NCI-H187 (cell line): Measurements from ENCODE around the gene UVRAG.
"Not testable (repeated sequence)": the region's sequence is repeated elsewhere in the genome, so short reads cannot be mapped to it uniquely, and the experiment has no call there.

Experiments
- DNase-seq, 2 experiments: peaks; one replicate each; lab custom pipeline; 2025; lab: John Stamatoyannopoulos, UW

The UVRAG gene

GRCh38 chr11:75921808-75922207, 106.8 kb downstream of the UVRAG start:
- DNase-seq = no peak

GRCh38 chr11:75924966-75925784, 110.2 kb downstream of the UVRAG start:
- DNase-seq = no peak

GRCh38 chr11:75925785-75926164, 110.8 kb downstream of the UVRAG start:
- no peak for DNase-seq

- no peak for DNase-seq
Measured at GRCh38 chr11:75929706-75930105, 114.7 kb downstream of the UVRAG start.

- DNase-seq = no peak
Measured at GRCh38 chr11:75930534-75930933, 115.5 kb downstream of the UVRAG start.

- DNase-seq = no peak
Measured at GRCh38 chr11:75931124-75931523, 116.1 kb downstream of the UVRAG start.

- not testable (repeated sequence) for DNase-seq
Measured at GRCh38 chr11:75933736-75934135, 118.7 kb downstream of the UVRAG start.

- no peak for DNase-seq
Measured at GRCh38 chr11:75934851-75935250, 119.8 kb downstream of the UVRAG start.

GRCh38 chr11:75938543-75938942, 123.5 kb downstream of the UVRAG start:
- no peak for DNase-seq

GRCh38 chr11:75939516-75939915, 124.5 kb downstream of the UVRAG start:
- no peak for DNase-seq

GRCh38 chr11:75939992-75940391, 125.0 kb downstream of the UVRAG start:
- DNase-seq = no peak

GRCh38 chr11:75940911-75941310, 125.9 kb downstream of the UVRAG start:
- no peak for DNase-seq

GRCh38 chr11:75944515-75944914, 129.5 kb downstream of the UVRAG start:
- no peak for DNase-seq

GRCh38 chr11:75945446-75945845, 130.4 kb downstream of the UVRAG start:
- no peak for DNase-seq

GRCh38 chr11:75945947-75946346, 130.9 kb downstream of the UVRAG start:
- DNase-seq = no peak

GRCh38 chr11:75946531-75947530, 131.8 kb downstream of the UVRAG start:
- peak in 1 of 2 experiments; percentile 41 for DNase-seq

- no peak for DNase-seq
Measured at GRCh38 chr11:75949023-75949672, 134.1 kb downstream of the UVRAG start.

GRCh38 chr11:75950141-75950540, 135.1 kb downstream of the UVRAG start:
- DNase-seq = no peak

- no peak for DNase-seq
Measured at GRCh38 chr11:75954039-75954438, 139.0 kb downstream of the UVRAG start.

GRCh38 chr11:75955443-75955842, 140.4 kb downstream of the UVRAG start:
- DNase-seq = no peak

- DNase-seq = no peak
Measured at GRCh38 chr11:75959540-75959939, 144.5 kb downstream of the UVRAG start.

- no peak for DNase-seq
Measured at GRCh38 chr11:75964071-75964470, 149.1 kb downstream of the UVRAG start.
